Esophagus muscularis mucosa (tissue), 4 donors: ENCODE results near the gene ELOVL6. TPM values are rescaled to one million over a fixed set of nuclear protein-coding genes. Genes with fewer than 3 reads are reported as not detected.

Experiments used
- DNase-seq: peaks from one replicate; pipeline ENCODE4 v3.0.0-alpha.2; 2017; ENCODE audit errors: extremely low spot score
- H3K27ac ChIP-seq, 4 donors: fragments of 200-600 bp; sonication (generic); replicated peaks in 1 of 4; 1 replicate in 3 of 4; 2 replicates in 1 of 4; pipeline ENCODE4 v1.5.1; 2016 to 2019; ENCODE audit warnings: mild to moderate bottlenecking in 1 of 4
- H3K27me3 ChIP-seq, 4 donors: fragments of 200-600 bp; sonication (generic); one replicate each; pipeline versions ENCODE4 v1.5.1 to v1.6.0; 2016 to 2019
- H3K36me3 ChIP-seq, 4 donors: fragments of 200-600 bp; sonication (generic); one replicate each; pipeline ENCODE4 v1.5.1; 2016 to 2019
- H3K4me1 ChIP-seq, 4 donors: fragments of 200-600 bp; sonication (generic); one replicate each; pipeline ENCODE4 v1.5.1; 2016 to 2019
- H3K4me3 ChIP-seq, 4 donors: fragments of 200-600 bp; sonication (generic); 1 replicate in 2 of 4; 2 replicates in 2 of 4; pipeline ENCODE4 v1.5.1; 2016 to 2019; ENCODE audit warnings: mild to moderate bottlenecking in 4 of 4, moderate library complexity in 1 of 4
- H3K9me3 ChIP-seq, 4 donors: fragments of 200-600 bp; sonication (generic); 1 replicate in 3 of 4; 2 replicates in 1 of 4; pipeline ENCODE4 v1.5.1; 2016 to 2019
- EP300 ChIP-seq: sonication (generic); formaldehyde crosslinking; IDR thresholded peaks from one replicate; pipeline ENCODE4 v1.6.1; 2017; ENCODE audit warnings: antibody characterized with exemption
- POLR2A ChIP-seq: fragments of 450-650 bp; IDR thresholded peaks from one replicate; pipeline ENCODE4 v1.6.1; 2017; ENCODE audit warnings: antibody characterized with exemption, moderate library complexity, mild to moderate bottlenecking, low read depth
- POLR2AphosphoS5 ChIP-seq, 2 donors: sonication (generic); formaldehyde crosslinking; IDR thresholded peaks; one replicate each; pipeline ENCODE4 v1.6.1; 2017; ENCODE audit warnings: antibody characterized with exemption in 2 of 2
- WGBS: methylation state at CpG from one replicate; pipeline ENCODE4 v1.1.5; 2018; 5-methylcytosine and 5-hydroxymethylcytosine counted together
- intact Hi-C: fragments of 100-400 bp; cut with DNase I; formaldehyde crosslinking; loops from one replicate; pipeline ENCODE4 v1.15.1; 2023
- total RNA-seq, 4 donors: library from RNA; depleted of rRNA; stranded (reverse); fragments of >200 nt; gene quantifications; one replicate each; pipeline versions ENCODE4 v1.1.0 to v1.2.1, GENCODE V29; 2016
- TF ChIP-seq, protein P1 (sequence below), 3 experiments: fragments of 200-600 bp in 2 of 3; fragments of 450-650 bp in 1 of 3; sonication (generic) in 2 of 3; IDR thresholded peaks; one replicate each; pipeline ENCODE4 v1.5.1; 2017 to 2019; ENCODE audit warnings: antibody characterized with exemption in 3 of 3, mild to moderate bottlenecking in 2 of 3, moderate library complexity in 1 of 3

Gene ELOVL6
- total RNA-seq, 4 donors from 2014 or later: 1.7 to 3.1 (median 2.3) TPM

DNA sequence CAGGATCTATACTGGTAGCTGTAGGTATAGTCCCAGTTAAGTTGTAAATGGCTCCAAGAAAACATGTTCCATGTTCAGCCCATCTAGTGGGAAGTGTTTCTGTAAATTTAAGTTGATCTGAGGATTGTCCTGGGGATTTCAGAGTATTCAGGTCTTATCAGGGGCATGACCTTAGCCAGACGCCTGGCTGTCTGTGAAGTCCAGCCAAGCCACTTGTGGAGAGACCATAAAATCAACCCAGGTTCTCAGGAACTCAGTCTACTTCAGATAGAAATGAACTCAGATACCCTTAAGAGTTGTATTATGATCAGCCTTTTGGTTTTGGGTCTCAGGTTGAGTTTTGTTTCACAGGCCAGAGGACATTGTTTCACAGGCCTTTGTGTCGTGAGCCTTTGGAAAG, 189.9 kb downstream of the ELOVL6 start:
- no peak overlapping the region for H3K27ac ChIP-seq
- no peaks in the 10 kb centered on the region for H3K36me3 ChIP-seq
- H3K9me3 ChIP-seq: no peaks in the 10 kb centered on the region
- intact Hi-C loops: no loop called here
- peak; percentile 62 for DNase-seq
- 94% methylated on average over 2 of the region's 2 CpGs for WGBS
- no peak overlapping the region for H3K4me3 ChIP-seq
- no peak for TF ChIP-seq POLR2AphosphoS5 (IDR thresholded peaks at IDR 0.05)
- TF ChIP-seq EP300: no peak
- TF ChIP-seq, protein P1, sequence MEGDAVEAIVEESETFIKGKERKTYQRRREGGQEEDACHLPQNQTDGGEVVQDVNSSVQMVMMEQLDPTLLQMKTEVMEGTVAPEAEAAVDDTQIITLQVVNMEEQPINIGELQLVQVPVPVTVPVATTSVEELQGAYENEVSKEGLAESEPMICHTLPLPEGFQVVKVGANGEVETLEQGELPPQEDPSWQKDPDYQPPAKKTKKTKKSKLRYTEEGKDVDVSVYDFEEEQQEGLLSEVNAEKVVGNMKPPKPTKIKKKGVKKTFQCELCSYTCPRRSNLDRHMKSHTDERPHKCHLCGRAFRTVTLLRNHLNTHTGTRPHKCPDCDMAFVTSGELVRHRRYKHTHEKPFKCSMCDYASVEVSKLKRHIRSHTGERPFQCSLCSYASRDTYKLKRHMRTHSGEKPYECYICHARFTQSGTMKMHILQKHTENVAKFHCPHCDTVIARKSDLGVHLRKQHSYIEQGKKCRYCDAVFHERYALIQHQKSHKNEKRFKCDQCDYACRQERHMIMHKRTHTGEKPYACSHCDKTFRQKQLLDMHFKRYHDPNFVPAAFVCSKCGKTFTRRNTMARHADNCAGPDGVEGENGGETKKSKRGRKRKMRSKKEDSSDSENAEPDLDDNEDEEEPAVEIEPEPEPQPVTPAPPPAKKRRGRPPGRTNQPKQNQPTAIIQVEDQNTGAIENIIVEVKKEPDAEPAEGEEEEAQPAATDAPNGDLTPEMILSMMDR (IDR thresholded peaks at IDR 0.05): no peak
- TF ChIP-seq POLR2A: no peak
- no peaks in the 10 kb centered on the region for H3K27me3 ChIP-seq
- H3K4me1 ChIP-seq: no peaks in the 10 kb centered on the region

DNA sequence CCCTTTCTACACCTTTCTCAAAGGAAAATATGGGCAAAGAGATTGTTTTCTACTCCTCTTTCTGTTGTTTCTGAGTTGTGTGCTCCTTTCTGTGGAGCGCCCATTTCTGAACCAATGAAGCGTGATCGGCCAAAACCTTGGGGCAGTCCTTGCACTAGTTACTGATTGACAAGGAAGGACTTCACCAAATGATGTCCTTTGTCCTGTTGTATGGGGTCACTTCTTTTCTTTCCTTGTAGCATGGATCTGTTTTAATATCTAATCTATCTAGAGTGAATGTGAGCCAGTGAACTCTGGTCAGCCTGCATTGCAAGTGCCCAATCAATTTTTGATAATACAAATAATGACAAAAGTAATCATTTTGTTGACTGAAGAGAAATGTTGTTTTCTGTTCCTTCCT, 191.2 kb downstream of the ELOVL6 start:
- no peak for TF ChIP-seq EP300
- TF ChIP-seq, protein P1 (IDR thresholded peaks at IDR 0.05): no peak
- TF ChIP-seq POLR2A: no peak
- TF ChIP-seq POLR2AphosphoS5 (IDR thresholded peaks at IDR 0.05): no peak
- no peaks in the 10 kb centered on the region for H3K4me1 ChIP-seq
- intact Hi-C loops: no loop called here
- no peak overlapping the region for H3K4me3 ChIP-seq
- no peak for DNase-seq
- WGBS: 95% methylated on average over 3 of the region's 3 CpGs
- H3K27me3 ChIP-seq: no peaks in the 10 kb centered on the region
- no peaks in the 10 kb centered on the region for H3K9me3 ChIP-seq
- no peaks in the 10 kb centered on the region for H3K36me3 ChIP-seq
- no peak overlapping the region for H3K27ac ChIP-seq

DNA sequence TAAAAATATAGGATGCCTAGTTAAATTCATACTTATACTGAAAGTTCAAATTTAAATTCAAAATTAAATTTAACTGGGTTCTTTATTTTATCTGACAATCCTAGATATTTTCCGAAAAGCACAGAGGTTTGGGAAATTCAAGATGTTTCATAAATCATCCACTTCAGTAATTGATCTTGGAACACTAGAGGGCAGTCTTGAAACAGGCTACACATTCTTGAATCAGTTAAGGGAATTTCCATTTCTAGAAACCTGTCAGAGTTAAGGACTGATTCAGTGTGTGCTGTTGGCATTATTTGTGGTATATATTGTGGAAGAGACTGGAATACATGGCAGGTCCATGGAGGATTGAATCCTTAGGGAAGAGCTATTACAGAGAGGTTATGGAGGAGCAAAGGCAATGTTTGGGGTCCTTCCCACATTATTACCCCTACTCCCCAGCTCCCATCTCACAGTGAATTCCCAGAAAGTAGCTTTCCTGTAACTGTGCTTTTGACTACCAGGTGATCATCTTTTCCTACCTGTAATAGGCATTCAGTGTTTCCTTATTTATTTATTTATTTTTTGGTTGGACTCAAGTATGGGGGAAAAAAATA, 192.9 kb downstream of the ELOVL6 start:
- WGBS: 0% methylated on average over 1 of the region's 1 CpG
- Histone ChIP-seq H3K4me3 (no peak overlapping the region), H3K27me3 (no peaks in the 10 kb centered on the region), H3K9me3 (no peaks in the 10 kb centered on the region), H3K4me1 (no peaks in the 10 kb centered on the region), H3K27ac (no peak overlapping the region), H3K36me3 (no peaks in the 10 kb centered on the region)
- intact Hi-C loops: no loop called here
- no peak for TF ChIP-seq POLR2AphosphoS5 (IDR thresholded peaks at IDR 0.05)
- TF ChIP-seq POLR2A: no peak
- TF ChIP-seq, protein P1 (IDR thresholded peaks at IDR 0.05): peak; percentile 49 to 69 (median 51)
- peak; percentile 14 for DNase-seq

DNA sequence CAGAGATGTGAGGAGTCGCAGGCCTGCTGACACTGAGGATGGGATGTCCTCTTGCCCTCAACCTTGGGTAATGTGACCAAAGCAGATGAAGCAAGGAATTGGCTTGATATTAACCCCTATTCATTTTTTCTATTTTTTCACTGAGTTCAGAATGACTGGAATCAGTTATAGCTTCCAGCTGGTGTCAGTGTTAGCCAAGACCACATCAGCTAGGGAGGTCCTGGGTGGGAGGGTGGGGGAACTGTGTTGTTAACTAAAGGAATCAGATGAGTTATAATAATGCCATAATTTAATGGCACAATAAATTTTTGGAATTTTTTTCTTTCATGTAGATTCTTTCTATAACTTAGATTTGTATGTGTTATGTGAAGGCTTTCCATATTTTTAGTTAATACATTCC, 193.9 kb downstream of the ELOVL6 start:
- TF ChIP-seq, protein P1 (IDR thresholded peaks at IDR 0.05): no peak
- TF ChIP-seq EP300: no peak
- TF ChIP-seq POLR2AphosphoS5 (IDR thresholded peaks at IDR 0.05): no peak
- TF ChIP-seq POLR2A: no peak
- Histone ChIP-seq H3K27me3 (no peaks in the 10 kb centered on the region), H3K9me3 (no peaks in the 10 kb centered on the region), H3K27ac (no peak overlapping the region), H3K4me1 (no peaks in the 10 kb centered on the region), H3K36me3 (no peaks in the 10 kb centered on the region), H3K4me3 (no peak overlapping the region)
- peak; percentile 12 for DNase-seq
- 84% methylated on average over 1 of the region's 1 CpG for WGBS
- intact Hi-C loops: no loop called here
